HG03108 (cell line): ENCODE data around the gene HOXA3.

ENCODE experiments used
- ATAC-seq: cut with Tn5 transposase; IDR thresholded peaks from one replicate; pipeline ENCODE4 v1.9.1; 2021; ENCODE audit warnings: moderate library complexity; ENCODE audit not compliant: unreplicated experiment

Gene HOXA3

DNA sequence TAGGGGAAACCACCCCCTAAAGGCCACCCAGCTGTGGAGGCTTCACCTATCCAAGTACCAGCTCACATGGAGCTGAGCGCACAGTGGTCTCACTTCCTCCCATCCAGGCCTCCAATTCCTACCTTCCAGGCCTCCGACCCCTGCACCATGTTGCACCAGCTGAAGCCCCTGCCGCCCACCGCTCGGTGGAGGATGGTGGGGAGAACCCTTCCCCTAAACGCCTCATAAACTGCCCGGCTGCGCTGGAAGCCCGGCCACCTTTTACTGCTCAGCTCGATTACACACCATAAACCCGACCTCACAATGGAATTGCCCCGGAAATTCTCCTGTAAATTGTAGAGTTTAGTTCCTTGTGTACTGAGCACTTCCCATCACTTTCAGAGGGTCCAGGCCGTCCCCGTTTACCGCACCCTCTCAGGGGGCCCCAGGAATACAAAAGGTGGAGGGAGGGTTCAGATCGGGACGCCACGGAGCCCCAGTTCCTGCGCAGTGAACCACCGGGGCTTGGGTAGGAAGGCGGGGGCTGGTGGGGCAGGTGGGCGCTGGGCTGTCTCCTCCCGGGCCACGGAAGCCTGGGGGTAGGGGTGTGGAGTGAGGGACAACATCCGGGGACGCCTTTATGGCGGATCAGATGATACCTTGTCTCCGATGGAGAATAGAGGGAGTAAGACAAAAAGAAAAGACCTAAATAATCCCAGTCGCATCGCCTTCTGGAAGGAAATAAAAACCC, 5.5 kb upstream of the HOXA3 start:
- ATAC-seq, result no peak

DNA sequence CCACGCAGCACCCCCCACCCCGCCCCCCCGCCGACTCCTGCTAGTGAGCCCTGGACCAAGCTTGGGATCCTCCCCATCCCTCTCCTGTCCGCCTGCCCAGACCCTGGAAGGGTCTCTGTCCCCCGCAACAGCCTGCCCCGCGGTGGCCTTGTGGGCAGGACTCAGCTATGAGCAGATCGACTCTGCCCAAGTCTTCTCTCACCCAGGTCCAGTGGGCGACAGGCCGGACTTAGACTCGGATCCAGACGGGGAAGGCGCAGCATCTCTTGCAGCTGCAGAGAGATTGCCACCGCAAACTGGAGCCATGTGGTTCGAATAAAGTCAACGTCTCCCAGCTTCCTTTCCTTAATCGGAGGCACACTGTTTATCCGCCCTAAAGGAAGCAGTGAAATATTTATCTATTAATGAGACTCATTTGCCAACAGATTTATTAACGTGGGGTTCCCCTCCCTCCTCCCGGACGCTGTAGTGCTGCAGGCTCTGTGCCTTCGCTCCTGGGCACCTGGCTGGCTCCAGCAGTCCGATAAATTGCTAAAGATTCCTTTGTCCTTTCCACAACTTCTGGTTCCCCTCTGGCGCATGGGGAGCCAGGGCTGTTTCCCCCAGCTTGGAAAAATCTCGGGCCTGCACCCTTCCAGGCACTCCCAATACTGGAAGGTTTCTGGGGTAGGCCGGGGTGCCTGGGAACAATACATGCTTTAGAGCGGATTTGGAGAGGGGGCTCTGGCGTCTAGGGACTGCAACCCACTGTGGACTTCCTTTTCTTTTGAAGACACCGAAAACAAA, 4.7 kb upstream of the HOXA3 start:
- no peak for ATAC-seq

DNA sequence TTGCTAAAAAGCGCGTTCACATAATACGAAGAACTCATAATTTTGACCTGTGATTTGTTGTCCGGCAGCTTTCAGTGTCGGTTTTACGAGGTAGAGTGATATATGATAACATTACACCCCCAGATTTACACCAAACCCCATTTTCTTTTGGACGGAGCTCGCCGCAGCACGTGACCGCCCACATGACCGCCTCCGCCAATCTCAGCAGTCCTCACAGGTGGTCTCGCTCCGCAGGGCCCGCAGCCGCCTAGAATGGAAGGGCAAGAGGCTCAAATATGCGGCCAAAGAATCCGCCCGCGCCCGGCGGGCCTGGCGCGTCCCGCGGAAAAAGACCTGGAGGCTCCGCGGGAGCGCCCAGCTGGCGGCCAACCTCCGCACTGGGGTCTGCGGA, 4.1 kb upstream of the HOXA3 start, which contains the start of gene HOXA7:
TSS of gene HOXA7 (minus strand) at position 168 of the 391 bp plus-strand sequence. CDS start at position 38, 130 bp downstream.
- ATAC-seq, result no peak

DNA sequence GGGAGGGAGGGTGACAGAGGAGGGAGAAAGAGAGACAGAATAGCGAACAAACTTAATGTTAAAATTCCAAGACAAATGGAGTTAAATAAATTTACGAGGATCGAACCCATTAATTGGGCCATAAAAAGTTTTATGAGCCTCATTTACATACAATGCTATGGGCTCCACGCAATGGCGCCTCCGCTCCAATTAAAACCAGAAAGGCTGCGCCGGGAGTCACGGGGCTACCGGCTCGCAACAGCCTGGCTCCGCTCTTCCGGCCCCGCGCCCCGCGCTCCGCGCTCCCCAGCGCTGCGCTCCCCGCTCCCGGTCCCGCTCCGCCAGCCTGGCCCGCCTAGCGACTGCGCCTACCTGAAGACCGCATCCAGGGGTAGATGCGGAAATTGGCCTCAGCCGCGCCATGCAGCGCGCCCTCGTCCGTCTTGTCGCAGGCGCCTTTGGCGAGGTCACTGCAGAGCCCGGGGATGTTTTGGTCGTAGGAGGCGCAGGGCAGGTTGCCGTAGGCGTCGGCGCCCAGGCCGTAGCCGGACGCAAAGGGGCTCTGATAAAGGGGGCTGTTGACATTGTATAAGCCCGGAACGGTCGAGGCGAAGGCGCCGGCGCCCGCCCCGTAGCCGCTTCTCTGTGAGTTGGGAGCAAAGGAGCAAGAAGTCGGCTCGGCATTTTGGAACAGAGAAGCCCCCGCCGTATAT, 3.6 kb upstream of the HOXA3 start:
- ATAC-seq, result no peak

DNA sequence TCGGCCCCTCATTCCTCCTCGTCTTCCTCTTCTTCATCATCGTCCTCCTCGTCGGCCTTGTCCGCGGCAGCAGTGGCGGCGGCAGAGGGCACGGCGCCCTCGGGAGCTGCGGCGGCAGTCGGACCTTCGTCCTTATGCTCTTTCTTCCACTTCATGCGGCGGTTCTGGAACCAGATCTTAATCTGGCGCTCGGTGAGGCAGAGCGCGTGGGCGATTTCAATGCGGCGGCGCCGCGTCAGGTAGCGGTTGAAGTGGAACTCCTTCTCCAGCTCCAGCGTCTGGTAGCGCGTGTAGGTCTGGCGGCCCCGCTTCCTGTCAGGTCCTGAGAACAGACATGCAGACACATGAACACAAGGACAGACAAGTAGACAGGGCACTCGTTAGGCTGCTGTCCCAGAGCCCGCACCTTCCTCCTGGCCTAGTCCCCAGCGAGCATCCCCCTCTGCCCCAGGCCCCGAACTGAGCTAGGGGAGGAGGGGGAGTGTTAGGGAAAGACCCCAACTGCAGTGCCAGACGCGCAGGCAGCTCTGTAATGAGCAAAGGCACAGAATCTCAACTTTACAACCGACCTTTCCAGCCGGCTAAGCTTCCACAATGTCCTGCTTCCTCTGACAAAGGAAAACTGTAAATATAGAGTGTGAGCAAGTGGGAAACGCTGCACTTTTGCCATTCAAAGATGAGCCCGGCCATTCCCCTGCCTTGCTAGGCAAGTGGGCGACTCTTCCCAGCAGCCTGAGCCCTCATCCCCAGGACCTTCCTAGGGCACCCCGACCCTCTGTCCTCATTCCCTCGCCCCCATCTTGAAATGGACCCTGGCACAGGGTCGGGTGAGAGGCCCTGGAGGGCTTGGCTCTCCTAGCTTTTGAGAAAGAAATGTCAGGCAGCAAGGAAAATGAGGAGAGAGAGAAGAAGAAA, 2.8 kb upstream of the HOXA3 start:
- ATAC-seq, result no peak

DNA sequence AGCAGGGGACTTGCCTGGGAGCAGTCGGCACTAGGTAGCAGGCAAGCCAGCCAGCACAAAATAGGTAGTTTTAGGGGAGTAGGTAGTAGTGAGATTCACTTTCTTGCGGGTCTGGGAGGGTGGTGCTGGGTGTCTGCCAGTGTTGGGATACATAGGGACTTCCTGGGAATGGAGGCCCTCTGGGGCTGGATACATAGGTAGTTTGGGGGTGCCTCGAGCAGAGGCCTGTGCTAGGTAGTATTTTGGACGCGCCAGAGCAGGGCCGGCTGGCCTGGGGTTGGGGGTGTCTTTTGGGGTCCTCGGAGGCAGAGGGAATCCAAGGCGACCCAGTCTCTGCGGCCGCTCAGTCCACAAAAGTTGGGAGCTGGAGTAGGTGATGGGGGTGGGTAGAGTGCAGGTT, 2.0 kb upstream of the HOXA3 start:
- no peak for ATAC-seq

DNA sequence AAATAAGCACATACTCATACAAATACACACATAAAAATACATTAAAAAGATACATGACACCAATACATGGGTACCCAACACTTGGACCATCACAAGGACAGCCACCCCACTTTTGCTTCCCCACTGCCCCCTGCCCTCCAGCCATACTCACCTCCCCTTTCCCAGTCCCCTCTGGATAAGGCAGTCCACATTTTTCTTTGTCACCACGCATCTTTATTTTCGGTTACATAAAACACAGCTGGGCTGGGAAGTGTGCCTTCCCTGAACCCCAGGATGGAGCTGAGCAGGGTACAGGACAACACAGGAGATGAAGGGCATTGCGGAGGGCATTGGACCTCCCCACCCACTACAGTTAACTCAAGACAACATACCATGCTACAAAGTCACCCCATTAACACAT, 1.1 kb upstream of the HOXA3 start:
- no peak for ATAC-seq

DNA sequence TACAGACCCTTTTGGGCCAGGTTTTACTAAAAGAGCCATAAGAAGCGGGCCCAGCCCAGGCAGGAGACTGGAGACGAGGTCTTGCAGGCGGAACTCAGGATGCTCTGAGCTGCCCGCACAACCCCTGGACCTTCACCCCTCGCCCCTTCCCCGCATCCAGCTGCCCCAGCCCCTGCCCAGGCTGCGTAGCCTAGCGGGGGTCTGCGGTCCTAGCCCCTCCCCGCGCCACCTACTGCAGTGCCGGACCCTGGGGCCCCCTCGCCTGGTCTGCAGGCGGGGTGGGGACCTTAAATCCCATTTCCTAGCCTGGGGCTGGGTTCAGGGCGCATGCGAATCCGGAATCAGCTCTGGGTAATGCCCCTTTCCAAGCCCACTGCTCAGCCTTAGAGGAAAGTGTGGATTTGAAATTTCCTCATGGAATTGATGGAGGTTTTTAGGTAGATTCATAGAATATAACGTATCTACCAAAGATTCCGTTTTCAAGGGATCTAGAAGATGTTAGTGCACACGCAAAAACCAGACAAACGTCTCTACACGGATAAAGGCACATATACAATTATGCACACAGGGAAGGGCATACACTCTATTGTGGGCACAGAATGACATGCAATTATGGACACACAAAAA, 546 bp upstream of the HOXA3 start:
- no peak for ATAC-seq

DNA sequence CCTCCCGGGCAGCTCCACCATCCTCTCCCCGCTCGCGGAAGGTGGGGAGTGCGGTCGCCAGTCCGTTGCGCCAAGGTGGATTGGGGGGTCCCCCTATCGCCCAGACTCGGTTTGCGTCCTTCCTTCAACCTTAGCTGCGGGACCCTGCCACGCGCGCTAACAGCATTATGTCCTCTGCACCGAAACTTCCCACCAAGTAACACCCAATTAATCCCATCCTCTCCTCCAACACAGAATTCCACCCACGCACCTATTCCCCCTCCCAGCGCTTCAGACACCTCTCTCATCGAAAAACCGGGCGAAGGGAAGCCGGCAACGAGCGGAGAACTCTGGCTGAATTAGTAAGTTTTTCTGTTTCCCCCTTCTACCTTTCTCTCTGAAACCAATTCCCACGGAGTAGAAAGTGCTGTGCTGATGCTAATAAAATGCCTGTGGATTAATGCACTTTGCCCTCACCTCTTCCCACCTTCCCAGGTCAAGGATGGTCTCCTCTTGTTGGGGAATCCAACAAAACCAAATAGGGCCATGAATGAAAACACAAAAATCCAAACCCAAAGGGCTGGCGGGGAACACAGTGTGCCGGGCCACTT, 947 bp downstream of the HOXA3 start:
- no peak for ATAC-seq

DNA sequence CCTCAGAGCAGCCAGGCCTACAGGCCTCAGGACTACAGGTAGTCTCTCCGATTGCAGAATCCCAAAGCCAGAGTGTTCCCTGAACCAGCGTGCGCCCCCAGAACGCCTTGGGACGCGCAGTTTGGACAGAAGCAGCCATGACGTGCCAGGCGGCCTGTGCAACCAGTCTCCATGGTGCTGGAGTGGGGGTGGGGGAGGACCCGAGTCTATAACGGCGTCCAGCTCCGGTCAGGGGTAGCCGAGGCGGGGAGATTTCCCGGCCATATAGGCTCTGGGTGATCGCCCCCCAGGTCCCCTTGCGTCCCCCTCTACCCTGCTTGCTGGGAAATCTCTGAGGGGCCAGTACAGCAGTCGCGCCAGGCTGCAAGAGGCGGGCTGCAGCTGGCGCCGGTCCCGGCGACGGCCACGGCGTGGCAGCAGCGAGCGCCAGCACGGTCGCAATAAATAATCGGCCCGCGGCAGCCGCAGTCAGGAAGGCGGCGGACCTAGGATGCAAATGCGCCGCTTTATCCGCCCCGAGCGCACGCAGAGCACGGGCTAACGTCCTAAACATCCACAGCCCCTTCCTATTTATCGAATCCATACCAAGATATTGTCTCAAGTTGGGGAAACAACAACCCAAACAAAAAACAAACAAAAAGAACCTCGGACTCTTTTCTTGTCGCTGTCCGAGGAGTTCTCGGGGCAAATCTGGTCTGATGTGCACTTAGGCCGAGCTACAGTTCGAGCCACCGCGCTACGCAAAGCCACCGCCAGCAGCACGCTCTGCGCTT, 1.6 kb downstream of the HOXA3 start:
- ATAC-seq, result peak; percentile 84

DNA sequence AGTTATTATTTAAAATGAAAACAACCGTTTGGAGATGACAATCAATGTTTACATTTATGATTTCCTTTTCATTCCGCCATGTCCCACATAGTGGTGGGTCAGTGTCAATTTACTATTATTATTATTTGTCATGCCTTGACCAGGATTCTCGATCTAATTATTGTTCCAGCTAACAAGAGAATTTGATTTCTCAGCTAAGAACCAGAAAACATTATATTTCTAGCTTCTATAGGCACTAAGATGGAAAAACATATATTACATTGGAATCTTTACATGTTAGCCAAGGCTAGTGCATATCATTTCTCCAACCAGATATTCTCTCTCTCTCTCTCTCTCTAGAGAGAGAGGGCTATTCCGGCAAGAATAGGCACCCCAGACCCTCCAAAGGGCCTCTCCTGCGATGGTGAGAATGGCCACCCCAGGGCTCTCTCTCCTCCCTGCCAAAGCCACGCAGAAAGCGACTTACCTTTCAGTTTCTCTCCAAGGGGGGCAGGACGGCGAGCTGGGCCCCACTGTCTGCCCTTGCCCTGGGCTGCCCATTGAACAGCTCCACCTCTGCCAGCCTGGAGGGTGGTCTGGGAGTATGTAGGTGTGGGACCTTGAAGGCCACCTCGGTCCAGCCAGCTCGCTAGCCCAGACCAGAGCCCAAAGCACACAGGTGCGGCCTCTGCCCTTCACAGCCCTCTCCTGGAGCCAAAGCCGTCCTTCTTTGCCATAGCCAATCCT, 2.4 kb downstream of the HOXA3 start:
- no peak for ATAC-seq

DNA sequence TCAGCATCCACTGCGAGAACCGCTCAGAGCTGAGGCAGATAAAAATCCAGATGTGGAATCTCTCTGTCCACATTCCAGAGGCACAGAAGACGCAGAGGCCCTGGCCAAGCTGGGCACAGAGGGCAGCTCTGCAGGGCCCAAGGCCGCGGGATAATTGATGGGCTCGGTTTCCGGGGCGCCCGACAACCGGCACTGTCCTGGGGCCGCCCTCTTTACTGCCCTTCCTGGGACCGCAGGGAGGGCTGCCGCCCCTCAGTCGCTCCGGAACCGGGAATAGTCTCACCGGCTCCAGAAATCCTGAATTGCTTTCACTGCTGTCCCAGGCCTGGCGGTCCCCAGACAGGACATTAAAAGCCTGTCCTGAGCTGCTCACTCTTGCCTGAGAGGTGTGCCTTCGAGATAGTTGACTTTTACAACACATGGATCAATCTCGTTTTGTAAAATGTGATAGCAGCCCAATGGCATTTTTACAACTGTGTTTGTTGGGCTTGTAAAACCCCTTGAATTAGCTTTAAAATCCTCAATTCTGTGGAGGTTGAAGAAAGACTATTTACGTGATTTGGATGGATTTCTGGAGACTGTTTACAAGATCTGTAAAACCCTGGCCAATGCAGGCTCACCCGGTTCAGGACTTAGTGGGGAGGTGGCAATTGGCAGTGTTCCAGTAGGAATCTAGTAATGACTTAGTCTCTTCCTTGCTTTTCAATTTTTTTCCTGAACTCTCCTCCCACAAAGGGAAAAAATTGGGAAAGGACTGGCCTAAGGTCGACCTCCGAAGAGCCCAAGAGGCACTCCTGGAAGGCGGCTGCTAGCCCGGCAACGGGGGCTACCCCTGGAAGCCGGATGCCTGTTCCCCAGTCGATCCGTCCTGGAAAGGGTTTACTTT, 3.4 kb downstream of the HOXA3 start:
- ATAC-seq, result no peak

DNA sequence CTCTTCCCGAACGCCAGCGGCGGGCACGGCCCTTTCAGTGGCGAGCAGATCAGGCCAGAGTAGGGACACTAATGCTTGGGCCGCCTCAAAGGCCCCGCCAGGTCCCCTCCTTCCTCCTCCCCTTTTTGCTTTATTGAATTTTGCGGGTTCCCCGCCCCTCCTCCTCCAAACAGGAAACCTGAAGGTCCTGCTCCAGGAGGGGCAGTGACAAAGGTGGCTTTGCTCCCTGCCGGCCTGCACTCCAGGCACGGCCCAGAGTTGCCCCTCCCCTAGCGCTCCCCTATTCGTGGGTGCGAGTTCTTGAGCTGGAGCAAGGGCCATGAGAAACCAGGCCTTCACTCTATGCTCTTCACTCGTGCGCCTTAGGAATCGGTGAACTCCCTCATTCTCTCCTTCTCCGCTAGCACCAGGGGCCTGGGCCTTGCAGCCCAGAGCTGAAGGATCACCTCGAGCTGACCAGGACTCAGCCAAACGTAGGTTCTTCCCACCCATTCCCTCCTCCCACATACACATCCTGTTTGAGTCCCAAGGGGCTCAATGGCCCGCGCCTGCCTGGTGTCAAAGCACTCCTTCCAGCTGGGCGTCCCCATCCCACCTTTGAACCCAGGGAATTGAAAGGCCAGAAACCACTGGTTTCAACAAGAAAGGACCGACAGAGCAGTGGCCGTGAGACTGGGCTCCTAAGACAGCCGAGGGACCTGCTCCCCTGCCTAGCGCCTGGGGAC, 4.2 kb downstream of the HOXA3 start:
- ATAC-seq, result no peak

DNA sequence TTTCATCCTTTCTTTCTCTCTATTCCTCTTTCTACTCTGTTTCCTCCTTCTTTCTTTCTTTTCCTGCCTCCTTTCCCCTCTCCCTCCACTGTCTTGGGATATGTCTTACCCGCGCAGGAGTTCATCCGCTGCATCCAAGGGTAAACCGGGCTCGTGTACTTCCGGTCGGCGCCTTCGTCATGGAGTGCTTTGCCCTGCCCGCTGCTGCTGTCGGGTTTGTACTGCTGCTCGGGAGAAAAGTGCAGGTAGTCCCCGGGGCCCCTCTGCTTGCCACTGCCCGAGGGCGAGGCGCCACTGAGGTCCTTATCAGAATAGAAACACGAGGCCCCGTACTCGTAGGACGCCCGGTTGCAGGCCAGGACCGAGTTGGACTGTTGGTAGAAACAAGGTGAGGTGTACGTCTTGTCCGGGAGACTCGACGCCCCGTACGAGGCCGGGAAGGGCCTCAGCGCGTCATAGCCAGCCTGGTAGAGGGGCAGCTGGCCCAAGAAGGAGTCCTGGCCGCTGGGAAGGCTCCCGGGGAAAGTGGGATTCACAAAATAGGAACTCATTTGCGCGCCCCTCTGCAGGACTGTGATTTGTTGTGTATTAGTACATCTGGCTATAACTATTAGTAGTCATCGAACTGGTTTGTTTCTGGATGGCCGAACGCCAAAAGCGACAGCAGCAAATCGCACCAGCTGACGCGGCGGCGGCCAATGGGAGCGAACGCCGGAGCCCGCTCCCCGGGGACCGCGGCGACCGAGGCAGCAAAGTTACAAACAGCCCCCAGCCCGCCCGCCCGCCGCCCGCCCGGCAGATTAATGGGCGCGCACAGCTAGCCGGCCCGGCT, 5.0 kb downstream of the HOXA3 start, which contains the start of gene HOXA6:
TSS of gene HOXA6 (minus strand) at position 576 of the 832 bp plus-strand sequence. CDS start at position 551, 25 bp downstream.
- no peak for ATAC-seq

DNA sequence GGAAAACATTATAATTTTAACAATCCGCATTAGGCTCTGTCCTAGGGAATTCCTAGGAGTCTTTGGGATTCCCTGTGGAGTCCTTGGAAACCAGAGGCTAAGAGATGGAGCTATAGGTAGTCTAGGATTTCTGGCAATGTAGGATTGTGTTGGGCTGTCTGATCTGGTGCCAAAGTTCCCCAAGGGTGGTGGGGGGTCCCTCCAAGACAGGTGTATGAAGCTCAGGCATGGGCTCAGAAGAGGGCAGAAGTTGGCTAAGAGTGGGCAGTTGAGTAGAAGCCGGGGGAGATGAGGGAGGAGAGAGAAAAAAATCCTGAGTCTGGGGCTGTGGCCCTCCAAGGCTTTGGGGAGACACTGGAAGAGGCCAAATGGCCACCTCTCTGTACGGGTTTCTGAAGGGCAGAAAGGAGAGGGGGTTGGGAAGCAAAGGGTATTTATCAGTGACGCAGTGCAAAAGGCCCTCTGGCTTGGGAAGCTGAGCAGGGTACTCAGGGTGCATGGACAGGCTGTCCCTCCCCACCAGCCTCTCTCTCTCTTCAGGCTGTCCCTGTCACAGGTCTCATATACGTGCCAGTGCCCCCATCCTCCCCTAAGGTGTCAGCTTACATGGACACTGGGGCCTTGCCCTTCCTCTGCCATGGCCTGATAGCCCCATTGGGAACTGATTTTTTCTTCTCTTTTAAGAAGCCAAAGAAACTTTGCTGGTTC, 5.7 kb downstream of the HOXA3 start:
- no peak for ATAC-seq
